ENCODE data around the gene KTI12. TPM values are rescaled to one million over a fixed set of nuclear protein-coding genes. Genes with fewer than 3 reads are reported as not detected.
"Not testable (repeated sequence)": the region's sequence is repeated elsewhere in the genome, so short reads cannot be mapped to it uniquely, and the experiment has no call there.

Gene KTI12
- total RNA-seq, 1 donor from 2014 or later: 9.6 TPM

DNA sequence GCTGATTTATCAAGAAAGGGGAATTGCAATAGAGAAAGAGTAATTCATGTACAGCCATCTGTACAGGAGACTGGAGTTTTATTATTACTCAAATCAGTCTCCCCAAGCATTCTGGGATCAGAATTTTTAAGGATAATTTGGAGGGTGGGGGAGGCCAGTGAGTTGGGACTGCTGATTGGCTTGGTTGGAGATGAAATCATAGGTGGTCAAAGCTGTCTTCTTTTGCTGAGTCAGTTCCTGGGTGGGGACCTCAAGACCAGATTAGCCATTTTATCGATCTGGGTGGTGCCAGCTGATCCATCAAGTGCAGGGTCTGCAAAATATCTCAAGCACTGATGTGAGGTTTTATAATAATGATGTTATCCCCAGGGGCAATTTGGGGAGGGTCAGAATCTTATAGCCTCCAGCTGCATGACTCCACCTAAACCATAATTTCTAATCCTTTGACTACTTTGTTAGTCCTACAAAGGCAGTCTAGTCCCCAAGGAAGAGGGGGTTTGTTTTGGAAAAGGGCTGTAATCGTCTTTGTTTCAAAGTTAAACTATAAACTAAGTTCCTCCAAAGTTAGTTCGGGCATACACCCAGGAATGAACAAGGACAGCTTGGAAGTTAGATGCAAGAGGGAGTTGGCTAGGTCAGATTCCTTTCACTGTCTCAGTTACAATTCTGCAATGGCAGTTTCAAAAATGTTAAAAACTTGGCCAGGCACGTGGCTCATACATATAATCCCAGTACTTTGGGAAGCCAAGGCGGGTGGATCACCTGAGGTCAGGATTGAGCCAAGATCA, 26.2 kb downstream of the KTI12 start:
- Mint-ChIP-seq H3K4me3 (peak overlapping the region; percentile 54), H3K27me3 (peaks cover 13% of the 10 kb centered on the region), H3K4me1 (ENCODE audit: unreplicated experiment) (peaks cover 11% of the 10 kb centered on the region), H3K36me3 (no peaks in the 10 kb centered on the region), H3K9me3 (no peaks in the 10 kb centered on the region), H3K27ac (peak overlapping the region; percentile 80)
- DNase-seq (ENCODE audit: extremely low spot score, unreplicated experiment): no peak
- TF ChIP-seq, protein P1, sequence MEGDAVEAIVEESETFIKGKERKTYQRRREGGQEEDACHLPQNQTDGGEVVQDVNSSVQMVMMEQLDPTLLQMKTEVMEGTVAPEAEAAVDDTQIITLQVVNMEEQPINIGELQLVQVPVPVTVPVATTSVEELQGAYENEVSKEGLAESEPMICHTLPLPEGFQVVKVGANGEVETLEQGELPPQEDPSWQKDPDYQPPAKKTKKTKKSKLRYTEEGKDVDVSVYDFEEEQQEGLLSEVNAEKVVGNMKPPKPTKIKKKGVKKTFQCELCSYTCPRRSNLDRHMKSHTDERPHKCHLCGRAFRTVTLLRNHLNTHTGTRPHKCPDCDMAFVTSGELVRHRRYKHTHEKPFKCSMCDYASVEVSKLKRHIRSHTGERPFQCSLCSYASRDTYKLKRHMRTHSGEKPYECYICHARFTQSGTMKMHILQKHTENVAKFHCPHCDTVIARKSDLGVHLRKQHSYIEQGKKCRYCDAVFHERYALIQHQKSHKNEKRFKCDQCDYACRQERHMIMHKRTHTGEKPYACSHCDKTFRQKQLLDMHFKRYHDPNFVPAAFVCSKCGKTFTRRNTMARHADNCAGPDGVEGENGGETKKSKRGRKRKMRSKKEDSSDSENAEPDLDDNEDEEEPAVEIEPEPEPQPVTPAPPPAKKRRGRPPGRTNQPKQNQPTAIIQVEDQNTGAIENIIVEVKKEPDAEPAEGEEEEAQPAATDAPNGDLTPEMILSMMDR (conservative IDR thresholded peaks at IDR 0.05): no peak

GRCh38 chr1:52006081-52006553, 27.5 kb downstream of the KTI12 start:
- peaks cover 13% of the 10 kb centered on the region for H3K27me3 Mint-ChIP-seq
- DNase-seq (ENCODE audit: extremely low spot score, unreplicated experiment); H3K4me3 Mint-ChIP-seq; H3K36me3 Mint-ChIP-seq; H3K9me3 Mint-ChIP-seq: not testable (repeated sequence)
- H3K27ac Mint-ChIP-seq: peak overlapping the region; percentile 84
- peaks cover 11% of the 10 kb centered on the region for H3K4me1 Mint-ChIP-seq (ENCODE audit: unreplicated experiment)

DNA sequence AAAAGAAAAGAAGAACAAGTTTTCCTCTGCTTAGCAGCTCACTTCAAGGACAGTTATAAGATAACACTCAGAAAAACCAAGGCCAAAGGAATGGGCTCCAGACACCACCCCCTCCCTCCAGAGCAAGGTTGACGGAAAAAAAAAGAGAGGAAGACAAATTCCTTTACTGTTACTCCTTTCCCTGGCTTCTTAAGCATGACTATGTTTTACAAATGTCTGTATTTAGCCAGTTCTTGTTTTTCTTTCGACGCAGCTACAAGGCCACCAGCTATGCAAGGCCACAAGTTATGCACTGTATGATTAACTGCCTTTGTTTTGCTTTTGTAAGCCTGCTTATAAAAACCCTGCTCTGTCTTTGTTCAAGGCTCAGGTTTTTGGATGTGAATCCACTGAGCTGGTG, 28.1 kb downstream of the KTI12 start:
- H3K27ac Mint-ChIP-seq: peak overlapping the region; percentile 84

GRCh38 chr1:52003877-52004276, 29.7 kb downstream of the KTI12 start:
- no peak overlapping the region for H3K27ac Mint-ChIP-seq
- no peaks in the 10 kb centered on the region for H3K36me3 Mint-ChIP-seq
- H3K4me1 Mint-ChIP-seq (ENCODE audit: unreplicated experiment): peaks cover 11% of the 10 kb centered on the region
- no peak overlapping the region for H3K4me3 Mint-ChIP-seq
- TF ChIP-seq, protein P1 (conservative IDR thresholded peaks at IDR 0.05): no peak
- H3K9me3 Mint-ChIP-seq: no peaks in the 10 kb centered on the region
- H3K27me3 Mint-ChIP-seq: peaks cover 13% of the 10 kb centered on the region
- no peak for DNase-seq (ENCODE audit: extremely low spot score, unreplicated experiment)

More for the DNA sequence above, 28.1 kb downstream of the KTI12 start:
- peaks cover 13% of the 10 kb centered on the region for H3K27me3 Mint-ChIP-seq
- H3K36me3 Mint-ChIP-seq; DNase-seq (ENCODE audit: extremely low spot score, unreplicated experiment); H3K9me3 Mint-ChIP-seq; H3K4me3 Mint-ChIP-seq: not testable (repeated sequence)
- peaks cover 11% of the 10 kb centered on the region for H3K4me1 Mint-ChIP-seq (ENCODE audit: unreplicated experiment)

DNA sequence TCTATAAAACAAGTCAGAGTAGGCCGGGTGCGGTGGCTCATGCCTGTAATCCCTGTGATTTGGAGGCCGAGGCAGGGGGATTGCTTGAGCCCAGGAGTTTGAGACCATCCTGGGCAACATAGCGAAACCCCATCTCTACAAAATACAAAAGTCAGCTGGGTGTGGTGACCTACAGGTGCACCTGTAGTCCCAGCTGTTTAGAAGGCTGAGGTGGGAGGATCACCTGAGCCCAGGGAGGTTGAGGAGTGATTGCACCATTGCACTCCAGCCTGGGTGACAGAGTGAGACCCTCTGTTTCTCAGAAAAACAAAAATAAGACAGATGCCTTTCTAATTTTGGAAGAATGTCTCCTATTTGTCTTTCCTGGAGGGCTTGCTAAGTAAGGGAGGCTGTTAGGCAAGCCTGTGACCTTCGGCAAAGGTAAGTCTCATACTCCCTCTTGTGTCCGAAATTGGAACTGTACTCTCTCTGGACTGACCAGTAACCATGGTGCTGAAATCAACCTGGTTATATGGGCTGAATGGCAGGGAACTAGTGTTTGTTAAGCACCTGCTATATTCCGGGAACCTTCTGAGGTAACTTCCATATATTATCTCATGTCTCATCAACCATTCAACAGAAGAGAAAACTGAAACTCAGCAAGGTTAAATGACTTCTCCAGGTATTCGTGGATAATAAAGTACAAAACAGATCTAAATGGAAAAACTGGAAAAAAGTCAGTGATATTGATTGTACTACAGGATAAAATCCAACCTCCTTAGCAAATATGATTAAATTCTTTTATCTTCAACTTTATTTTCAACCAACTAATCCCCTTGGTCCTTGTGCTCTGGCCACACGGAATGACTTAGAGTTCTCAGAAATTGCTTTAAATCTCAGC, 31.3 kb downstream of the KTI12 start:
- Mint-ChIP-seq H3K27ac (no peak overlapping the region), H3K36me3 (no peaks in the 10 kb centered on the region), H3K27me3 (peaks cover 19% of the 10 kb centered on the region), H3K4me1 (ENCODE audit: unreplicated experiment) (peaks cover 11% of the 10 kb centered on the region), H3K4me3 (no peak overlapping the region), H3K9me3 (no peaks in the 10 kb centered on the region)
- TF ChIP-seq, protein P1 (conservative IDR thresholded peaks at IDR 0.05): peak; percentile 96
- no peak for DNase-seq (ENCODE audit: extremely low spot score, unreplicated experiment)

DNA sequence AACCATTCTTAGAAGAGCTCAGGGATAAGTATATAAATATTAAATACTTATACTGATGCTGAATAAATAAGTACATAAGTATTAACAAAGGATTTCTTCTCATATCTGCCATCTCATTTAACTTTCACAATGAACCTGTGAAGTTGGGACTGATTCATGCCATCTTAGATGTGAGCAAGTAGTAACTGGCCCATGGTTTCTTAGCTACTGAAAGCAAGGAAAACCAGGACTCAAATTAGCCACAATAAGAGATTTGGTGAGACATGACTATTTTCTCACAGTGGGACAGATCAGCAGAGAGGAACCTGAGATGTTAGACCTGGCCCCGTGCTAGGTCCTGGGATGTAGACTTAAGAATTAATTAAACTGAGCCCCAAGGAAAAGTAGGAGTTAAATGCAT, 34.9 kb downstream of the KTI12 start:
- TF ChIP-seq, protein P1 (conservative IDR thresholded peaks at IDR 0.05): no peak
- Mint-ChIP-seq H3K27me3 (peaks cover 23% of the 10 kb centered on the region), H3K4me3 (no peak overlapping the region), H3K4me1 (ENCODE audit: unreplicated experiment) (peaks cover 5% of the 10 kb centered on the region), H3K9me3 (no peaks in the 10 kb centered on the region), H3K27ac (no peak overlapping the region), H3K36me3 (no peaks in the 10 kb centered on the region)
- DNase-seq (ENCODE audit: extremely low spot score, unreplicated experiment): no peak
